Natural killer cell (primary cell): ENCODE data around the gene VPS37B. TPM values are rescaled to one million over a fixed set of nuclear protein-coding genes. Genes with fewer than 3 reads are reported as not detected.
A peak's percentile ranks its signal among the peaks of the same experiment; 100 is the strongest.

Source experiments
- ATAC-seq, 3 donors: fragments of 150-1000 bp in 2 of 3; fragments of 200-7000 bp in 1 of 3; cut with Tn5 transposase; 1 replicate in 1 of 3; 2 replicates in 2 of 3; pipeline ENCODE4 v1.10.0; 2021; ENCODE audit warnings: mild to moderate bottlenecking in 2 of 3, moderate library complexity in 2 of 3
- DNase-seq, 2 donors: peaks; one replicate each; pipeline versions ENCODE4 v3.0.0 to v3.0.0-alpha.2; 2013 to 2021; ENCODE audit warnings: mixed read lengths in 1 of 2
- H3K27ac ChIP-seq: one replicate; pipeline ENCODE4 v1.5.1; 2013; ENCODE audit warnings: mild to moderate bottlenecking, low read length
- H3K27me3 ChIP-seq: one replicate; pipeline ENCODE4 v1.6.1; 2013; ENCODE audit warnings: low read length; ENCODE audit not compliant: control insufficient read depth, insufficient read depth
- H3K36me3 ChIP-seq: one replicate; pipeline ENCODE4 v1.6.1; 2013; ENCODE audit warnings: low read length; ENCODE audit not compliant: control insufficient read depth, insufficient read depth
- H3K4me1 ChIP-seq: one replicate; pipeline ENCODE4 v1.6.1; 2013; ENCODE audit warnings: low read length; ENCODE audit not compliant: control insufficient read depth, insufficient read depth
- H3K4me3 ChIP-seq: one replicate; pipeline ENCODE4 v1.5.1; 2013; ENCODE audit warnings: low read length
- H3K9me3 ChIP-seq: one replicate; pipeline ENCODE4 v1.6.1; 2013; ENCODE audit warnings: low read length; ENCODE audit not compliant: control insufficient read depth, insufficient read depth
- H3K27ac Mint-ChIP-seq, 2 donors: one replicate each; pipeline ENCODE4 v1.8.0; 2022; ENCODE audit warnings: mild to moderate bottlenecking in 2 of 2, mixed read lengths in 2 of 2, moderate library complexity in 1 of 2
- H3K27me3 Mint-ChIP-seq, 2 donors: one replicate each; pipeline ENCODE4 v1.8.0; 2022; ENCODE audit warnings: low read depth in 2 of 2, mixed read lengths in 2 of 2
- H3K36me3 Mint-ChIP-seq: one replicate; pipeline ENCODE4 v1.8.0; 2022; ENCODE audit warnings: mixed read lengths
- H3K4me1 Mint-ChIP-seq, 2 donors: one replicate each; pipeline ENCODE4 v1.8.0; 2022; ENCODE audit warnings: mixed read lengths in 2 of 2
- H3K4me3 Mint-ChIP-seq: one replicate; pipeline ENCODE4 v1.8.0; 2022; ENCODE audit warnings: mild to moderate bottlenecking, moderate library complexity, mixed read lengths
- H3K9me3 Mint-ChIP-seq, 2 donors: one replicate each; pipeline ENCODE4 v1.8.0; 2022; ENCODE audit warnings: mixed read lengths in 2 of 2
- CTCF ChIP-seq: fragments of 200-600 bp; IDR thresholded peaks from one replicate; pipeline ENCODE4 v1.8.0; 2022; ENCODE audit warnings: antibody characterized with exemption
- WGBS: methylation state at CpG from one replicate; pipeline ENCODE4 v1.1.7; 2013; ENCODE audit warnings: missing lambda C conversion rate; ENCODE audit not compliant: insufficient coverage; 5-methylcytosine and 5-hydroxymethylcytosine counted together
- intact Hi-C: fragments of 100-400 bp; cut with micrococcal nuclease; formaldehyde crosslinking; loops from one replicate; pipeline ENCODE4 v1.14.2; 2022
- total RNA-seq, 4 donors: library from RNA; stranded (reverse); fragments of 120-200 nt in 1 of 4; gene quantifications; one replicate each; pipeline versions ENCODE4 v1.2.3 to v1.2.4, GENCODE V29; 2013 to 2022

VPS37B gene
- total RNA-seq, 3 donors from 2014 or later (not counting 1 experiment from before 2014, with no cell fraction given), result 142 to 167 (median 165) TPM

- H3K4me3 Mint-ChIP-seq, result no peak overlapping the region
- no peaks in the 10 kb centered on the region for H3K27me3 ChIP-seq
- H3K27me3 Mint-ChIP-seq, result no peaks in the 10 kb centered on the region
- H3K9me3 ChIP-seq, result no peaks in the 10 kb centered on the region
- no peak for DNase-seq
- peaks cover 3% of the 10 kb centered on the region for H3K36me3 ChIP-seq
- TF ChIP-seq CTCF, result no peak
- H3K36me3 Mint-ChIP-seq, result no peaks in the 10 kb centered on the region
- intact Hi-C loops, result loop anchor here (5.0 kb wide), 1 partner anchor 67 kb away; no protein-coding TSS in a partner anchor
- H3K4me1 ChIP-seq, result peaks cover 68% of the 10 kb centered on the region
- no peaks in the 10 kb centered on the region for H3K9me3 Mint-ChIP-seq
- peak overlapping the region in 1 of 2 donors; percentile 81 for H3K27ac Mint-ChIP-seq
- no peak for ATAC-seq
- no peak overlapping the region for H3K27ac ChIP-seq
- peaks cover 87 to 88% of the 10 kb centered on the region in 2 donors for H3K4me1 Mint-ChIP-seq
- H3K4me3 ChIP-seq, result no peak overlapping the region
- WGBS, result no CpG with 5 or more reads among the region's 4 CpGs
These were observed 11.1 kb downstream of the VPS37B start for GRCh38 chr12:122884860-122885259.

- Mint-ChIP-seq H3K9me3 (no peaks in the 10 kb centered on the region), H3K27me3 (no peaks in the 10 kb centered on the region), H3K36me3 (no peaks in the 10 kb centered on the region), H3K4me1 (peaks cover 88 to 89% of the 10 kb centered on the region in 2 donors), H3K4me3 (peak overlapping the region; percentile 73), H3K27ac (peak overlapping the region; percentile 69 to 81)
- Histone ChIP-seq H3K36me3 (peaks cover 3% of the 10 kb centered on the region), H3K9me3 (no peaks in the 10 kb centered on the region), H3K27me3 (no peaks in the 10 kb centered on the region), H3K27ac (no peak overlapping the region), H3K4me3 (no peak overlapping the region), H3K4me1 (peaks cover 68% of the 10 kb centered on the region)
- ATAC-seq (no peak), DNase-seq (no peak)
- WGBS, result 88% methylated on average over 6 of the region's 6 CpGs
- intact Hi-C loops, result loop anchor here (5.0 kb wide), 1 partner anchor 68 kb away; no protein-coding TSS in a partner anchor
- no peak for TF ChIP-seq CTCF
These were observed 11.7 kb downstream of the VPS37B start for GRCh38 chr12:122884091-122884826.

- H3K27me3 Mint-ChIP-seq, result no peaks in the 10 kb centered on the region
- peak overlapping the region; percentile 73 for H3K4me3 Mint-ChIP-seq
- DNase-seq (no peak), ATAC-seq (no peak)
- 29% methylated on average over 7 of the region's 11 CpGs for WGBS
- H3K9me3 Mint-ChIP-seq, result no peaks in the 10 kb centered on the region
- peaks cover 69% of the 10 kb centered on the region for H3K4me1 ChIP-seq
- TF ChIP-seq CTCF, result no peak
- H3K36me3 ChIP-seq, result peaks cover 3% of the 10 kb centered on the region
- H3K4me3 ChIP-seq, result no peak overlapping the region
- no peaks in the 10 kb centered on the region for H3K27me3 ChIP-seq
- peaks cover 88 to 90% of the 10 kb centered on the region in 2 donors for H3K4me1 Mint-ChIP-seq
- intact Hi-C loops, result loop anchor here (5.0 kb wide), 1 partner anchor 69 kb away; no protein-coding TSS in a partner anchor
- no peaks in the 10 kb centered on the region for H3K9me3 ChIP-seq
- peak overlapping the region; percentile 69 to 81 for H3K27ac Mint-ChIP-seq
- H3K27ac ChIP-seq, result no peak overlapping the region
- H3K36me3 Mint-ChIP-seq, result no peaks in the 10 kb centered on the region
These were observed 12.9 kb downstream of the VPS37B start for GRCh38 chr12:122882908-122883558.
